HT-29 (cell line): ENCODE measurements around the gene NKX2-3. TPM values are rescaled to one million over a fixed set of nuclear protein-coding genes. Genes with fewer than 3 reads are reported as not detected.

Source experiments
- DNase-seq: peaks from one replicate; pipeline ENCODE4 v3.0.0-alpha.2; 2015; ENCODE audit warnings: low spot score
- total RNA-seq: library from RNA; depleted of rRNA; stranded (reverse); fragments of >200 nt; shearing (Covaris generic); gene quantifications from 2 replicates; pipeline ENCODE4 v1.2.3, GENCODE V29; 2014; rRNA removed

Gene NKX2-3
- total RNA-seq, 1 experiment from 2014 or later = not detected

- no peak for DNase-seq
These were observed 41.0 kb downstream of the NKX2-3 start for GRCh38 chr10:99573790-99574189.

GRCh38 chr10:99579971-99580370 lies 47.2 kb downstream of the NKX2-3 start:
- DNase-seq = no peak

- DNase-seq = no peak
These were observed 49.6 kb downstream of the NKX2-3 start for GRCh38 chr10:99582255-99582770.

- DNase-seq = no peak
These were observed 50.9 kb downstream of the NKX2-3 start for GRCh38 chr10:99583687-99584086.

Other genes starting within 250 kb of the NKX2-3 start
- not detected in 2 replicates for gene CNNM1, start 203.6 kb upstream of the NKX2-3 start, total RNA-seq
- 34.7 and 38.5 TPM in 2 replicates for gene GOT1, start 102.3 kb upstream of the NKX2-3 start, total RNA-seq
- 19.9 and 29.4 TPM in 2 replicates for gene SLC25A28, start 87.5 kb downstream of the NKX2-3 start, total RNA-seq
- gene ENTPD7, start 126.6 kb downstream of the NKX2-3 start, total RNA-seq = 8.5 and 8.9 TPM in 2 replicates
- 18.2 and 20.1 TPM in 2 replicates for gene COX15, start 199.2 kb downstream of the NKX2-3 start, total RNA-seq
- gene CUTC, start 199.3 kb downstream of the NKX2-3 start, total RNA-seq = 7.1 and 8.1 TPM in 2 replicates
- gene ABCC2, start 249.7 kb downstream of the NKX2-3 start, total RNA-seq = 0.55 and 2.5 TPM in 2 replicates